Esophagus (tissue), 2 donors: ENCODE results near the gene PRLR. TPM values are rescaled to one million over a fixed set of nuclear protein-coding genes. Genes with fewer than 3 reads are reported as not detected.
"Not testable (repeated sequence)": the region's sequence is repeated elsewhere in the genome, so short reads cannot be mapped to it uniquely, and the experiment has no call there.

Source experiments
- H3K27ac ChIP-seq, 2 donors: one replicate each; pipeline ENCODE4 v1.5.1; 2013; ENCODE audit warnings: low read depth in 2 of 2, mild to moderate bottlenecking in 2 of 2, inconsistent platforms in 1 of 2, low read length in 1 of 2, moderate library complexity in 1 of 2
- H3K27me3 ChIP-seq, 2 donors: one replicate each; pipeline ENCODE4 v1.6.1; 2013; ENCODE audit warnings: low read length in 2 of 2, control low read depth in 1 of 2, mild to moderate bottlenecking in 1 of 2; ENCODE audit not compliant: insufficient read depth in 2 of 2, control insufficient read depth in 1 of 2
- H3K36me3 ChIP-seq, 2 donors: one replicate each; pipeline ENCODE4 v1.6.1; 2013; ENCODE audit warnings: low read length in 1 of 2; ENCODE audit not compliant: control insufficient read depth in 2 of 2, insufficient read depth in 2 of 2
- H3K4me1 ChIP-seq, 2 donors: one replicate each; pipeline ENCODE4 v1.6.1; 2013; ENCODE audit warnings: low read length in 1 of 2; ENCODE audit not compliant: control insufficient read depth in 2 of 2, insufficient read depth in 2 of 2
- H3K4me3 ChIP-seq, 2 donors: one replicate each; pipeline ENCODE4 v1.5.1; 2013; ENCODE audit warnings: low read length in 2 of 2, mild to moderate bottlenecking in 2 of 2, low read depth in 1 of 2, moderate library complexity in 1 of 2
- H3K9me3 ChIP-seq, 2 donors: one replicate each; pipeline ENCODE4 v1.6.1; 2013; ENCODE audit warnings: mild to moderate bottlenecking in 2 of 2, low read depth in 1 of 2, low read length in 1 of 2, moderate library complexity in 1 of 2; ENCODE audit not compliant: control insufficient read depth in 2 of 2, insufficient read depth in 1 of 2
- WGBS, 2 donors: extraction: QIAGEN DNeasy Blood & Tissue Kit; methylation state at CpG; one replicate each; pipeline ENCODE4 v1.1.7; 2013; 5-methylcytosine and 5-hydroxymethylcytosine counted together
- polyA plus RNA-seq, 2 donors: library from polyadenylated mRNA; stranded (reverse); fragments of 200-250 nt; gene quantifications; one replicate each; pipeline ENCODE4 v1.2.3, GENCODE V29; 2013
- donor health status: healthy with polysubstance abuse.
- donor health status: Bipolar disorder and iron deficiency.

Gene PRLR
- polyA plus RNA-seq, 2 donors: 0.20 to 0.45 TPM

DNA sequence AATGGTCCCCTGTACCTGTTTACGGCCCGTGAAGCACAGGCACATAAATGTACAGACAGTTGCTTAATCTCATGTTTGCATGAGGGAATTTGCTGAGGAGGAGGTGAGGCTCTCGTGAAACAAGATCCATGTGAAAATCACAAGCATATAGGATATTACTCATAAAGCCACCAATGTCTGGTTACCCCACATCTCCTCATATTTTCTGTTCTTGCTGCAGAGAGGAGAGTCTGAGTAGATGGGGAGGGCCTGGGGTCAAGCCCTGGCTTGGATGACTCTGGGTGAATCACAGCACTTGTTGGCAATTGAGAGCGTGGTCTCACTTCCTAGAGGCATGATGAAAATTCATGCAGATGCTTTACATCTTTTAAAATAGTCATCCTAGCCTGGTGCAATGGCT, 183.5 kb downstream of the PRLR start:
- Histone ChIP-seq H3K4me3 (no peak overlapping the region), H3K4me1 (no peaks in the 10 kb centered on the region), H3K9me3 (no peaks in the 10 kb centered on the region), H3K27me3 (no peaks in the 10 kb centered on the region), H3K27ac (no peak overlapping the region), H3K36me3 (no peaks in the 10 kb centered on the region)
- WGBS, 2 donors: 85% methylated on average over 4 of the region's 4 CpGs

DNA sequence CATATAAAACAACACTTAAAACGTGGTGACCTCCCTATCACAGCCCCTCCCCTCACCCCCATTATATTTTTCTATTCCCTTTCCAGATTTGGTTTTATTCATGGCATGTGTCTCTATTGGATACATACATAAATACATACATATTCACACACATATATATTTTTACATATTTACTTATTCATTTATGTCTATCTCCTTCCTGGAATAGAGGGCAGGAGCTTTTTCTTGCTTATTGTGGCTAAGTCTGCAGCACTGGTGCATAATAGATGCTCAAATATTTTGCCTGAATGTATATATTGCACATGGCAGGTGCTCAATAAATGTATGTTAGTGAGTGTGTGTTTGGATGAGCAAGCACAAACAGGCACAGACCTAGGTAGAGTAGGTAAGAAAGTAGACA, 185.0 kb downstream of the PRLR start:
- Histone ChIP-seq H3K36me3 (no peaks in the 10 kb centered on the region), H3K4me1 (no peaks in the 10 kb centered on the region), H3K9me3 (no peaks in the 10 kb centered on the region), H3K27ac (no peak overlapping the region), H3K4me3 (no peak overlapping the region), H3K27me3 (no peaks in the 10 kb centered on the region)
- 28 to 39% methylated on average over 1 of the region's 1 CpG for WGBS, 2 donors

DNA sequence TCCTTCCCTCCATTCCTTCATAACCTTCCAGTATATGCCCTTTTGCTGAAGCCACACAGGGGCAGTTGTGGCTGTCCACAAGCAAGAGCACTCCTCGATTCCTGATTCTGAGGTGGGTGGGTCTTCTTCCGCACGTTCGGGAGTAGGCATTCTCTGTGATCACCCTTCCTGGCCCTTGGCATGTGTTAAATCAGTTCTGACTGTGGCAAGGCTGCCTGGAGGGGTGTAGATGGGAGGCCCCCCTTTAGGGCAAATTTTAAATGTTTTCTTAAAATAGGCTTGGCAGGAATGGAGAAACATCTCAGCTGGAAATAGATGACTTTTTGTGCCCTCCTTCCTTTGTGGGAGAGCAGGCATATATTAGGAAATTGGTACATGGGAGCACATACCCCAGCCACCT, 185.6 kb downstream of the PRLR start:
- Histone ChIP-seq H3K4me1 (no peaks in the 10 kb centered on the region), H3K36me3 (no peaks in the 10 kb centered on the region), H3K4me3 (no peak overlapping the region), H3K27me3 (no peaks in the 10 kb centered on the region), H3K27ac (no peak overlapping the region), H3K9me3 (no peaks in the 10 kb centered on the region)
- WGBS, 2 donors: 79 to 81% methylated on average over 4 of the region's 4 CpGs

DNA sequence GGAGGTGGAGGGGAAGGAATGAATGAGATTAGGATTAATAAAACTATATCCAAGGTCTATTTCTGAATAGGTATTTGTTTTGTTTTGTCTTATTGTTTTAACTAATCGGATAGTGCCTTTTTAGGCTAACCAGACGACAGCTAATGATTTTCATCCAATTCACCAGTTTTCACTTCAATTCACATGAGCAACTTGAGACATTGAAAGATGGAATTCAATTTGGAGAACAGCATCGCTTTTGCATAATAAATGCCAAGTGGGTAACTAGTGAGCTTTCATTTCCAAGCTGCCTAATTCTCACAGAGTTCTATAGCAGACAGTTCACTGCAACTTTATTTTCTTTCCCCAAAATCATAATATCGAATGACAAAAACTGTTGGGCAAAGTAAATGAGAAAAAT, 187.5 kb downstream of the PRLR start:
- Histone ChIP-seq H3K27ac (no peak overlapping the region), H3K36me3 (no peaks in the 10 kb centered on the region), H3K4me1 (no peaks in the 10 kb centered on the region), H3K4me3 (no peak overlapping the region), H3K27me3 (no peaks in the 10 kb centered on the region), H3K9me3 (no peaks in the 10 kb centered on the region)
- WGBS, 2 donors: 72 to 85% methylated on average over 4 of the region's 4 CpGs

GRCh38 chr5:35041261-35041660, 189.0 kb downstream of the PRLR start:
- Histone ChIP-seq H3K27me3 (no peaks in the 10 kb centered on the region), H3K4me3 (no peak overlapping the region), H3K27ac (no peak overlapping the region), H3K9me3 (no peaks in the 10 kb centered on the region), H3K4me1 (no peaks in the 10 kb centered on the region), H3K36me3 (no peaks in the 10 kb centered on the region)
- 52 to 53% methylated on average over 3 of the region's 3 CpGs for WGBS, 2 donors

GRCh38 chr5:35038891-35039290, 191.4 kb downstream of the PRLR start:
- no peaks in the 10 kb centered on the region for H3K36me3 ChIP-seq

GRCh38 chr5:35036536-35036935, 193.8 kb downstream of the PRLR start:
- WGBS, 2 donors: 75 to 84% methylated on average over 4 of the region's 4 CpGs
- Histone ChIP-seq H3K36me3 (no peaks in the 10 kb centered on the region), H3K4me3 (no peak overlapping the region), H3K27me3 (no peaks in the 10 kb centered on the region), H3K27ac (no peak overlapping the region), H3K9me3 (no peaks in the 10 kb centered on the region), H3K4me1 (no peaks in the 10 kb centered on the region)

More at GRCh38 chr5:35038891-35039290, 191.4 kb downstream of the PRLR start:
- 76 to 90% methylated on average over 2 of the region's 2 CpGs for whole genome bisulfite sequencing, 2 donors
- Histone ChIP-seq H3K9me3 (no peaks in the 10 kb centered on the region), H3K27me3 (no peaks in the 10 kb centered on the region), H3K27ac (no peak overlapping the region), H3K4me1 (no peaks in the 10 kb centered on the region), H3K4me3 (no peak overlapping the region)

- not testable (repeated sequence) for H3K27me3 ChIP-seq, H3K4me1 ChIP-seq, H3K27ac ChIP-seq, H3K4me3 ChIP-seq, H3K36me3 ChIP-seq, H3K9me3 ChIP-seq
- 65 to 68% methylated on average over 4 of the region's 4 CpGs for WGBS, 2 donors
These were observed 194.4 kb downstream of the PRLR start for GRCh38 chr5:35035929-35036328.

DNA sequence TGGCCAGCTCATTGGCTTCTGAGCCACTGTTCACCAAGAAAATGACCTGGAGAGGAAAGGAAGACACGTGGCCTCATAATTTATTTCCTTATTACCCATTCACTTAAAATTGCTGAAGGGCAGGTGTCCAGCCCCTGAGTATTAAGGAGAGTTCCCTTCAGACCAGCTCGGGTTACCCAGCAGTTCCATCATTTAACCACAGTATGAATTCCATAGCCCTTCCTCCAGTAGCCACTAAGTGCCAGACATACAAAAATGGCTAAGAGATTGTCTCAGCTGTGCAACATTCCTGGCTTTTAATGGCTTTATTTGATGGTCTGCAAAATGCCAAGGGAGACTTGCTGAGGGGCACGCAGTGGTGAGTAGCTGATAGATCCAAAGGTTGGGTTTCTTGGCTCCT, 195.0 kb downstream of the PRLR start:
- Histone ChIP-seq H3K27ac (no peak overlapping the region), H3K36me3 (no peaks in the 10 kb centered on the region), H3K9me3 (no peaks in the 10 kb centered on the region), H3K4me3 (no peak overlapping the region), H3K4me1 (no peaks in the 10 kb centered on the region), H3K27me3 (no peaks in the 10 kb centered on the region)
- WGBS, 2 donors: 80 to 87% methylated on average over 3 of the region's 3 CpGs

DNA sequence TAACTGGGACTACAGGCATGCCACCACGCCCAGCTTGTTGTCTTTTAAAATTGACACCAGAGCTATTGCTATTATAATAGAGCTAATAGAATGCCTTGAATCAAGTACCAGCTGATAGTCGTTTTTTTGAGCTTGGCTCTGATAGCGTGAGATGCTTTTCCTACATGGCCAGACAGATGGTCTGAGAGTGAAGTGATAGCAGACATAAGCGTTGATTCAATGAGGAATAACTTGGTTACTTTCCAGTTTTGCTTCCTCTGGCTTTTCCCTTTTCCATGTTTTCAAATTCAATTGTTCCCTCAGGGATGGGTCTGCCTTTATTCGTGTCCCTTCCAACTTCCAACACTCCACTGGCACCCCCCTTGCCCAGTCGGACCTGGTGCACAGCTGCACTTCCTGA, 197.9 kb downstream of the PRLR start:
- no peaks in the 10 kb centered on the region for H3K27me3 ChIP-seq
- H3K4me3 ChIP-seq: no peak overlapping the region
- H3K27ac ChIP-seq: no peak overlapping the region
- no peaks in the 10 kb centered on the region for H3K4me1 ChIP-seq
- H3K9me3 ChIP-seq: no peaks in the 10 kb centered on the region
- 67 to 69% methylated on average over 6 of the region's 6 CpGs for WGBS, 2 donors
- H3K36me3 ChIP-seq: no peaks in the 10 kb centered on the region
